Right kidney (tissue), 1 donor: ENCODE results near the gene CSH2.

Experiments
- DNase-seq: peaks from one replicate; pipeline ENCODE4 v3.0.0-alpha.2; 2016

The CSH2 gene

GRCh38 chr17:63854709-63855108 lies 18.8 kb downstream of the CSH2 start:
- DNase-seq: no peak

- DNase-seq: no peak
Observed at GRCh38 chr17:63853260-63853659, 20.2 kb downstream of the CSH2 start.

GRCh38 chr17:63850401-63850800 lies 23.1 kb downstream of the CSH2 start:
- no peak for DNase-seq

GRCh38 chr17:63848834-63849689 lies 24.4 kb downstream of the CSH2 start:
- peak; percentile 91 for DNase-seq

- no peak for DNase-seq
Observed at GRCh38 chr17:63847525-63848249, 25.8 kb downstream of the CSH2 start.

GRCh38 chr17:63845509-63845908 lies 28.0 kb downstream of the CSH2 start:
- DNase-seq: no peak

GRCh38 chr17:63843910-63844677 lies 29.4 kb downstream of the CSH2 start:
- DNase-seq: no peak

- DNase-seq: peak; percentile 50
Observed at GRCh38 chr17:63843387-63843888, 30.0 kb downstream of the CSH2 start.

- DNase-seq: peak; percentile 94
Observed at GRCh38 chr17:63842540-63843386, 30.7 kb downstream of the CSH2 start, which contains the start of gene SMARCD2. SMARCD2 (minus strand) TSS chr17:63842685; CDS start chr17:63842674, 11 bp downstream.

- DNase-seq: peak; percentile 83
Observed at GRCh38 chr17:63842173-63842539, 31.3 kb downstream of the CSH2 start.

- no peak for DNase-seq
Observed at GRCh38 chr17:63841350-63842172, 31.9 kb downstream of the CSH2 start.

- no peak for DNase-seq
Observed at GRCh38 chr17:63840591-63841349, 32.7 kb downstream of the CSH2 start.

GRCh38 chr17:63838631-63839171 lies 34.8 kb downstream of the CSH2 start:
- no peak for DNase-seq

- DNase-seq: no peak
Observed at GRCh38 chr17:63837962-63838600, 35.4 kb downstream of the CSH2 start.

GRCh38 chr17:63837480-63837879 lies 36.0 kb downstream of the CSH2 start:
- no peak for DNase-seq

GRCh38 chr17:63836811-63837210 lies 36.7 kb downstream of the CSH2 start:
- DNase-seq: no peak

- DNase-seq: no peak
Observed at GRCh38 chr17:63835167-63835720, 38.2 kb downstream of the CSH2 start.

- no peak for DNase-seq
Observed at GRCh38 chr17:63834431-63835166, 38.9 kb downstream of the CSH2 start.
